BJ (cell line): ENCODE data around the gene GPATCH4. TPM values are rescaled to one million over a fixed set of nuclear protein-coding genes. Genes with fewer than 3 reads are reported as not detected.

Source experiments
- CTCF ChIA-PET: fragments of 350-600 bp; formaldehyde crosslinking; extraction: SDS; loops from one replicate; lab custom pipeline; 2021; ENCODE audit warnings: antibody characterized with exemption, inconsistent platforms; lab: Yijun Ruan, JAX
- POLR2A ChIA-PET: fragments of 300-600 bp; sonication (Branson Sonifier 250); formaldehyde crosslinking; extraction: SDS; loops from one replicate; lab custom pipeline; 2021; ENCODE audit warnings: antibody characterized with exemption; lab: Charles Lee
- DNase-seq: peaks from one replicate; pipeline ENCODE4 v3.0.0-alpha.2; 2011; ENCODE audit warnings: low read depth
- H3K27me3 ChIP-seq: 2 replicates; pipeline ENCODE4 v1.6.0; 2011; ENCODE audit warnings: low read length; ENCODE audit not compliant: control insufficient read depth, insufficient read depth
- H3K36me3 ChIP-seq: 2 replicates; pipeline ENCODE4 v1.5.1; 2011; ENCODE audit warnings: low read length; ENCODE audit not compliant: control insufficient read depth, insufficient read depth
- H3K4me3 ChIP-seq: 2 replicates; pipeline ENCODE4 v1.5.1; 2011; ENCODE audit warnings: low read depth, mild to moderate bottlenecking, control low read depth, low read length
- polyA plus RNA-seq: library from polyadenylated mRNA; depleted of rRNA; stranded (reverse); fragments of >200 nt; gene quantifications from 2 replicates; pipeline ENCODE4 v1.2.3, GENCODE V29; 2011
- TF ChIP-seq, protein P1 (sequence below): IDR thresholded peaks from 2 replicates; pipeline ENCODE4 v1.5.1; 2011; ENCODE audit warnings: low read depth, mild to moderate bottlenecking, control low read depth, inconsistent platforms, low read length, moderate library complexity; ENCODE audit not compliant: insufficient read depth

GPATCH4 gene
- polyA plus RNA-seq, 1 experiment, result 21.2 TPM

DNA sequence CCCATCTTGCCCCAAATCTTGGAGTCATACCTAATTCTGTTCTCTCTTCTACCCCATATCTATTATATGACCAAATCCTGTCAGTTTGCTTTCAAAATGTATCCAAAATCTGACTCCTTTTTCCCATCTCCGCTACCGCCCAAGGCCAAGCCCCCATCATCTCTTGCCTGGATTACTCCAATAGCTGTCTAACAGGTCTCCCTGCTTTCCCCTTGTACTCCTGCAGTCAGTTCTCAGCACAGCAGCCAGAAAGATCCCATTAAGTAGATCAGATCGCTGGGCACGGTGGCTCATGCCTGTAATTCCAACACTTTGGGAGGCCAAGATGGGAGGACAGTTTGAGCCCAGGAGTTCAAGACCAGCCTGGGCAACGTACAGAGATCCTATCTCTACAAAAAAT, 48.8 kb downstream of the GPATCH4 start:
- peaks cover 4% of the 10 kb centered on the region for H3K36me3 ChIP-seq
- ChIA-PET CTCF (interaction anchor here (1.1 to 2.4 kb wide), 2 partner anchors 10 to 72 kb away, joined by 3 to 8 read pairs; no protein-coding TSS in a partner anchor), POLR2A (no interaction called here)
- TF ChIP-seq, protein P1, sequence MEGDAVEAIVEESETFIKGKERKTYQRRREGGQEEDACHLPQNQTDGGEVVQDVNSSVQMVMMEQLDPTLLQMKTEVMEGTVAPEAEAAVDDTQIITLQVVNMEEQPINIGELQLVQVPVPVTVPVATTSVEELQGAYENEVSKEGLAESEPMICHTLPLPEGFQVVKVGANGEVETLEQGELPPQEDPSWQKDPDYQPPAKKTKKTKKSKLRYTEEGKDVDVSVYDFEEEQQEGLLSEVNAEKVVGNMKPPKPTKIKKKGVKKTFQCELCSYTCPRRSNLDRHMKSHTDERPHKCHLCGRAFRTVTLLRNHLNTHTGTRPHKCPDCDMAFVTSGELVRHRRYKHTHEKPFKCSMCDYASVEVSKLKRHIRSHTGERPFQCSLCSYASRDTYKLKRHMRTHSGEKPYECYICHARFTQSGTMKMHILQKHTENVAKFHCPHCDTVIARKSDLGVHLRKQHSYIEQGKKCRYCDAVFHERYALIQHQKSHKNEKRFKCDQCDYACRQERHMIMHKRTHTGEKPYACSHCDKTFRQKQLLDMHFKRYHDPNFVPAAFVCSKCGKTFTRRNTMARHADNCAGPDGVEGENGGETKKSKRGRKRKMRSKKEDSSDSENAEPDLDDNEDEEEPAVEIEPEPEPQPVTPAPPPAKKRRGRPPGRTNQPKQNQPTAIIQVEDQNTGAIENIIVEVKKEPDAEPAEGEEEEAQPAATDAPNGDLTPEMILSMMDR, result no peak
- no peak overlapping the region for H3K4me3 ChIP-seq
- H3K27me3 ChIP-seq, result no peaks in the 10 kb centered on the region
- no peak for DNase-seq

DNA sequence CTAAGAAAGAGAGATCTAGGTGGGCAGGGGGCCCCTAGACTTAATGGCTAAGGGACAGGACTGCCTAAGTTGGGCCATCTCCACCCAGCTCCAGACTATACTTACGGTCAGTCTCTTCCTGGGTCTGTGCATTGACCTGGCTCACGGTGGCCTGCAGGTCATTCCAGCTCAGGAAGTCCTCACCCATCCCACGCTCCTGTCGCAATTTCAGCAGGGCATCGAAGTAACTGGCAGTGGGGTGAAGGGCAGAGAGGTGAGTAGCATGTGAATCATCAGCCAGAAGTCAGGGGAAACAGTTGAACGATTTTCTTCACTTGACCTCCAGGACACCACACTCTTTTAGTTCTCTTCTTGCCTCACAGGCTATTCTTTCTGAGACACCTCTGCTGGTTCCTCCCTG, 49.4 kb downstream of the GPATCH4 start:
- Histone ChIP-seq H3K27me3 (no peaks in the 10 kb centered on the region), H3K4me3 (no peak overlapping the region), H3K36me3 (peaks cover 4% of the 10 kb centered on the region)
- DNase-seq, result no peak
- ChIA-PET POLR2A (no interaction called here), CTCF (interaction anchor here (2.4 kb wide), 1 partner anchor 10 kb away, joined by 8 read pairs; no protein-coding TSS in a partner anchor)
- TF ChIP-seq, protein P1, result no peak

DNA sequence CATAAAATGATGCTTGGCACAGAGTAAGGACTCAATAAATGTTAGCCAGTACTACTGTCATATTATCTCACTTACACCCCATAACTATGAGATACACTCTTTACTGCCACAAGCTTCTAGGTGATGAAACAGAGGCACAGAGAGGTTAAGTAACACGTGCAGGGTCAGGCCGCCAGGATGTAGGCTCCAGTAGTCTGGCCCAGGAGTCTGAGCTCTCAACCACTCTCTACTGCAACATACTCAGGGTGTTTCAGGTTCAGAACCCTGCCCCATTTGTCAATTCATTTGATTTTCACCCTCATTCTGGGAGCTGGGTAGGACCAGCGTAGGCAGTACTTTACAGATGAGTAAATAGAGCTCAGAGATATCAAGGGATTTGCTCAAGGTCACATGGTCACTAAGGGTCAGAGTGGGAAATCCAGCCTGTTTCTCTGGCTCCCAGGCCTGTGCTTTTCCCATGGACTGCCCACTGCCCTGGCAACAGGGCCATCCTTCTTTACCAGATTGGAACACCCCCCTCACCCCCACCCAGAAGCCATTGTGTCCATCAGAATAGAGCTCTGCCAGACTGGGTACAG, 50.1 kb downstream of the GPATCH4 start:
- DNase-seq, result no peak
- H3K4me3 ChIP-seq, result no peak overlapping the region
- TF ChIP-seq, protein P1, result no peak
- POLR2A ChIA-PET, result no interaction called here
- H3K36me3 ChIP-seq, result peaks cover 2% of the 10 kb centered on the region
- H3K27me3 ChIP-seq, result no peaks in the 10 kb centered on the region
- CTCF ChIA-PET, result interaction anchor here (2.4 kb wide), 1 partner anchor 9 kb away, joined by 8 read pairs; no protein-coding TSS in a partner anchor

DNA sequence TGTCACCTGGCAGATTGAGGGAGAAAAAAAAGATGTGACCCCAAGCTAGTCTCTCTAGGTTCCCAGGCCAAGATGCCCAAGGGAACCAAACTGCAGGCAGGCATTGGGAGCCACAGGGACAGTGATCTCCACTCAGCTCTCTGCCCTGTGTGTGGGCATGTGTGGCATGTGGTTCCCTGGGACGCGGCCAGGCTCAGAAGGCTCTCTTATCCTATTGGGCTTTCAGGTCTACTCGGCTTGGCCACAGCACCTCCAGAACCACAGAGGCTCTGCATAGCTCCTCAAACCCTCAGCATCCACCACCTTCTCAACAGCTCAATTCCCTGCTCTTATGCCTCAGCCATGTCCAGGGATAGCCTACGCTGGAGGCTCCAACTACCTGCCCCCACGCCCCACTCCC, 50.9 kb downstream of the GPATCH4 start:
- Histone ChIP-seq H3K4me3 (no peak overlapping the region), H3K36me3 (peaks cover 1% of the 10 kb centered on the region), H3K27me3 (no peaks in the 10 kb centered on the region)
- TF ChIP-seq, protein P1, result no peak
- ChIA-PET POLR2A (no interaction called here), CTCF (no interaction called here)
- no peak for DNase-seq

DNA sequence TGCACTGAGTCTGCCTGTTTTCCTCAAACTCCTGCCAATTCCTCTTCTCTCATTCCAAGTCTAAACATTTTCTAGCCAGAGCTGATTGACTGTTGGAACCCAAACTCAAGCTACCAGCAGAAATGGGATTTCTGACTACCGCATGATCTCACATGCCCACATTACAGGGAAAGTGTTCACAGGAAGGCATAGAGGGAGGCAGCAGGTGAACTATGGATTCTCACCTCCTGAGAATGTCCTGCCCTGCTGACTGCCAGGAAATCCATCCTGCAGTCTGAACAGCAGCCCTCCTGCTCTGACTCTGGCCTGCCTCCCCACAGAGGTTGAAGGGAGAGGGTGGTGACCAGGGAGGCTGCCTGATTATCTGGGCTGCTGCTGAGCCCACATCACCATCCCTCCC, 51.4 kb downstream of the GPATCH4 start:
- Histone ChIP-seq H3K27me3 (no peaks in the 10 kb centered on the region), H3K4me3 (no peak overlapping the region), H3K36me3 (peaks cover 1% of the 10 kb centered on the region)
- TF ChIP-seq, protein P1, result no peak
- ChIA-PET POLR2A (no interaction called here), CTCF (interaction anchor here (1.5 kb wide), 1 partner anchor 164 kb away, joined by 3 read pairs; no protein-coding TSS in a partner anchor)
- DNase-seq, result no peak
